GM20431 (cell line): ENCODE data around the gene CERS2.

Source experiments
- in situ Hi-C: fragments of 300-500 bp; cut with MseI, MboI; formaldehyde crosslinking; loops from one replicate; pipeline ENCODE4 v1.15.0; 2020; ENCODE audit warnings: low sequenced_read_pairs; ENCODE audit not compliant: unreplicated experiment

The CERS2 gene

GRCh38 chr1:150974580-150975478 is at the start of gene CERS2:
CERS2 (minus strand) TSS chr1:150974835; CDS start chr1:150969090, 5,745 bp downstream.
- in situ Hi-C loops = no loop called here

DNA sequence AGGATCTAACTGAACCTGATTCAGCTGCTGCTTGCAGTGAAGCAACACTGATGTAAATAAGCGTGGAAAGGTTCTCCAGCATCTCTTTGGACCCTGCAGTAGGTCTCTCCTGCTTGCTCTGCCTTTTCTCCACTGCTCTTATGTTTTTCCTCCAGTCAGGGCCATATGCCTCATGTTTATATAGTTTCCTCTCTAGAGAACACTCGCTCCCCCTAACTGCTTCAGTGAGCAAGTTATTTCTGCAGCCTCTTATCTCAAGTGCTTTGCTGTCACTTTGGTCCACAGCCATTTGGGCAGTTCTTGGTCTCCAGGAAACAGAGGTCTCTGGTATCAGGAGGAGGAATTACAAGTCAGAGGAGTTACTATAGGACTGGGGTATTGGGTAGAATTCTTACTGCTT is 38.9 kb upstream of the CERS2 start:
- in situ Hi-C loops = no loop called here

DNA sequence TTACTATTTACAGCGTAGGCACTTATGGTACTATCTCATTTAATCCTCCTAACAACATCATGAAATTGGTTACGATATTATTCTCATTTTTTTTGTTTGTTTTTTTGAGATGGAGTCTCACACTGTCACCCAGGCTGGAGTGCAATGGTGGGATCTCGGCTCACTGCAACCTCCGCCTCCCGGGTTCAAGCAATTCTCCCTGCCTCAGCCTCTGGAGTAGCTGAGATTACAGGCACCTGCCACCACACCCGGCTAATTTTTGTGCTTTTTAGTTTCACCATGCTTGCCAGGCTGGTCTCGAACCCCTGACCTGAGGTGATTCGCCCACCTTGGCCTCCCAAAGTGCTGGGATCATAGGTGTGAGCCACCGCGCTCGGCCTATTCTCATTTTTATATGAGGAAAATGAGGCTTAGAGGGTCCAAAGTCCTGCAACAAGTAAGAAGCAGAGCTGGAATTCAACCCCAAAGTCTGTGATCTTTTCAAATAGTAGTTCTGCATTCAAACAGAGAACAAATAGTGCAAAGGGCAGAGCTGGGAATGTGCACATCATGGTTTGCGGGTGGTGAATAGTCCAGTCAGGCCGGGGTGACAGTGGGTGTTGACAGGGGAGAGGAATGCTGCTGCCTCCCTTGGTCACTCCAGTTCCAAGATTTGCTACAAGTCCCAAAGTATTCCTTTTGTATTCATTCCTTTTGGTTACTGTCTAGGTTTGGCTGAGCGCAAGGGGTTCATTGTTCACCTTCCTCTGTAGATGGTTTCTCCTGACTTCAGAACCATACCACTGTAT is 38.2 kb upstream of the CERS2 start:
- in situ Hi-C loops = no loop called here

- in situ Hi-C loops = no loop called here
Observed at GRCh38 chr1:151011154-151011850, 36.7 kb upstream of the CERS2 start.

GRCh38 chr1:151010346-151010726 is 35.7 kb upstream of the CERS2 start:
- in situ Hi-C loops = no loop called here

DNA sequence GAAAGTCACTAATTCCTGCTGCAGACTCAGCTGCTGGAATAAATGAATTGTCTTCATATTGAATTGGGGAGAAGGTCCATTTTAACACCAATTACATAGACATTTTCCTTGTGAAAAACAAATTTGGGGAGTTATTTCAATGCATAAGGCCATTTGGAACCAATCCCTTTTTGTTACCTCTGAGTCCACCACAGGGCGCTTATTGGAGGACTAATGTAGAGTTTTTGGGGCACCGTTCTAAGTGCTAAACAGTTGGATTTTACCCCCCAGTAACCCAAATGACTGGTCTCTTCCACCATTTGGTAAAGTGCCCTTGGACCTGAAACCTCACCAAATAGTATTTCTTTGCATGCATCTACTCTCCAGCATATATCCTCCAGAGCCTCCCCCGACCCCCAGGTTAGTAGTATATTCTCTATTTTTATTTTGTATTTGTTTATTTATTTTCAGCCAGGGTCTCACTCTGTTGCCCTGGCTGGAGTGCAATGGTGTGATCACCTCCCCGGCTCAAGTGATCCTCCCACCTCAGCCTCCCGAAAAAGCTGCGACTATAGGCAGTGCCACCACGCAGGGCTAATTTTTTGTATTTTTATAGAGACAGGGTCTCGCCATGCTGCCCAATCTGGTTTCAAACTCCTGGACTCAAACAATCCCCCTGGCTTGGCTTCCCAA is 35.2 kb upstream of the CERS2 start:
- in situ Hi-C loops = no loop called here

DNA sequence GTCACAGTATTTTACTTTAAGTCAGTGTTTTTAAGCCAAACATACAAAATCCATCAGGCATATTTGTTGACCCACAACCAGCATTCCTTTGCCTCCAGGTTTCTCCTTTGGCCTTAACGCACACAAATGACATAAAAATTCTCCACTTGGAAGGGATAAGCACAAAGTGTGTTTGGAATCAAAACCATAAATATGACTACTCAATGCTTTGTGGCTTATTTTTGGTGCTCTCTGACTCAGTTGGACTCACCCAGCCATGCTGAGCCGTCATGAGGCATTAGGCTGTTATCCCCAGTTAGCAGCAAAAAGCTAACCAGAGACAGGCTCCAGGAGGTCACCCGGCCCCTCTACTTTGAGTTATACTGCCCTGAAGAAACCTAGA is 34.6 kb upstream of the CERS2 start:
- in situ Hi-C loops = no loop called here

DNA sequence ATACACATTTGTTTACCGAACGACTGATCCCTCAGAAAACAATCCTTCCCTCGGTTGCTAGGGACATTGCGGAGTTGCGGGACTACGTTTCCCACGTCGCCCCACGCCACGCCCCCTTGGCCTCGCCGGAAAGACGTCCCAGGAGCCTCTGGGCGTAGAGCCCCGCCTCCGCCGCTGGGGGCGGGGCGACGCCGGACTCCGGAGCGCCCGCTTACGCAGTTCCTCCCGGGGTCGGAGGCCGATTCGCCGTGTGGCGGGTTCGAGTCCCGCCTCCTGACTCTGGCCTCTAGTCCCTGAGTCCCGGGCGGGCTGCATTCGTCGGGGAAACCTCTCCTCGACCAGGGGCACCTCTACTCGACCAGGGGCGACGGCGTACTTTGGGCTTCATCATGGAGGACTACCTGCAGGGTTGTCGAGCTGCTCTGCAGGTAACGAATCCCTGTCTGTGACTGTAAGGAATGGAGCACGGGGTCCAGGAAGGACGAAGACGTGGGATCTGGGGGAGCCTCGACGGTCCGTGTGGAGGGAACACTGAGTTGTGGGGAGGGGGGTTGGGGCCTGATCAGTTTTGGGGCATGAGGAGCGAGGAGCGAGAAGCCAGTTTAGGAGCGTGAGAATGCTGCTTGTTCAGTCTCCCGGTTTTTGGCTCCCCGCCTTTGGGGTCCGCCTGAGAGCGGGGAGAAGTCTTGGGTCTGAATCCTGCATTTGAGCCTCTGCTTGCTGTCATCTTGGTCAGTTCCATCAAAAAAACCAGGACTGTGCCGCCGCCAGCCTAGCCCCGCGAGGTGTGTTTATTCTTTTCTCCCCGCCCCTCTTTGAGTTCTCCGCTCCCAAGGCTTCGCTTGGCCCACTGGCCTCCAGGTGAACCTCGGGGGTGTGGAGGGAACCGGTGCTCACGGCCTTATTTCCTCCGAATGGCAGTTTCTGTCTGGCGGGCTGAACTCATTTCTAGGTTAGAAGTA is 33.9 kb upstream of the CERS2 start, which contains the start of gene PRUNE1:
PRUNE1 (plus strand) TSS at position 206 of the 962 bp plus-strand sequence; CDS start at position 390, 184 bp downstream.
- in situ Hi-C loops = no loop called here

DNA sequence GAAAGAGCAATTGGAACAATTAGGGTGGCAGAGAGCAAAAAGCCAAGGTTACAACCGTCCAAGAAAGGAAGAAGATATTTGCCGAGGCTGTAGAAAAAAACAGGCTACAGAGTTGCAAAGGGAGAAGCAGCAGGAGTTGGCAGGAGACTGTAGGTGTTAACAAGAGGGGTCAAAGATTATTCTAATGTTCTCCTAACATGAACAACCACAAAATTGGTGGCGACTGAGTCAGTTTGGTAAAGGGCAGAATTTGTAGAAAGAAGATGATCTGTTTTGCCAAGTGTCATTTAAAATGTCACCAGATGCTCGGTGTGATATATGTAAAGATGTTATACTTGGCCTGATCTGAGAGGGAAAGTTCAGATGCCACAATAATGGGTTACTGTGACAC is 33.2 kb upstream of the CERS2 start:
- in situ Hi-C loops = no loop called here

DNA sequence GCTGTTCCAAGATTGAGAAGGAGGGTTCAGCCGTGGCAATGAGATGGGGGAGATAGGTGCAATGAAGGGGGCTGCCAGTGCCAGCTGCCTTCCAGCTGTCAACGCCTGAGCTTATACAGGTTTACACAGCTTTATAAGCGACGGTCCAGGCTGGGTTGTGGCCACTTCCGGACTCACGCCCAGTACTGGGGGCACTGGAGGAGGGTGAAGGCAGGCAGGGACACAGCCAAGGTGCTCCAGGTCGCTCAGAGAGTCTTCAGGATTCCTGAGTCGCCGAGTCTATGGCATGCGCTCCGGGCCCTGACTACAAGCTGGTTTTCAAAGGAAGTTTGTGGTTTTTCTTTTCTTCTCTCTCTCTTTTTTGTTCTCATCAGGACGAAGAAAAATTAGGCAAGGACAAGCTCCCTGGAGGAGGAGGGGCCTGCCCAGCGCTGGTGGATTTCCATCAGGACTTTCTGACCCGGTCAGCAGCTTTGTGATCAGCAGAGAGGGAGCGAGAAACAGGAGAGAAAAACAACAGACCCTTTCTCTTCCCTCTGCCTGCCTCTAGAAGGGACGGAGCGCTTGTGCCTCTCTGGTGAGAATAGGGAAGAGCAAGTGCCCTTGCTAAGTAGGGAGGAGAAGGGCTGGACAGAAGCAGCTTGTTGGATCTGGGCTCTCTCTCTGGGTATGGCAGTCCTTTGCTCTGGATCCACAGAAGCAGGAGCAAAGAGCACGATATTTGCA is 31.9 kb upstream of the CERS2 start, which contains the start of gene MINDY1:
MINDY1 (minus strand) TSS at position 576 of the 726 bp plus-strand sequence. CDS start 4,285 bp downstream, outside the sequence.
- in situ Hi-C loops = no loop called here

GRCh38 chr1:151005729-151006319 is 31.2 kb upstream of the CERS2 start:
- in situ Hi-C loops = no loop called here

DNA sequence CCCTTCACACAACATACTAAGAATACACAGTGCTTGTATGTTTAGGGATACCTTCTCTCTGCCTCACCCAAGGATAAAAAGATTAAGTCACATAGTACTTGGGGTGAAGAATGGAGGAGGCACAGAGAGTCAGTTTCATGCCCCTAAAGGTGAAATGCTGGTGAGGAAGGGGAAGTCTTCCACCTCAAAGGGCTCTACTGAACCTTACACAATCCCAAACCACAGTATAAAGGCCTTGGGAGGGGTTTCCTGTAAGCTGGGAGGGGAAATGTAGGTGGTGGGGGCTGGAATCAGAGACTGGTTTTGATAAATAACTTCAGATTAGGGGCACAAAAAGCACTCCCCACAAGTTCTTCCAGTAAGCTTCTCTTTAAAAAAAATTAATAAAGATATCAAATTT is 28.5 kb upstream of the CERS2 start:
- in situ Hi-C loops = no loop called here

DNA sequence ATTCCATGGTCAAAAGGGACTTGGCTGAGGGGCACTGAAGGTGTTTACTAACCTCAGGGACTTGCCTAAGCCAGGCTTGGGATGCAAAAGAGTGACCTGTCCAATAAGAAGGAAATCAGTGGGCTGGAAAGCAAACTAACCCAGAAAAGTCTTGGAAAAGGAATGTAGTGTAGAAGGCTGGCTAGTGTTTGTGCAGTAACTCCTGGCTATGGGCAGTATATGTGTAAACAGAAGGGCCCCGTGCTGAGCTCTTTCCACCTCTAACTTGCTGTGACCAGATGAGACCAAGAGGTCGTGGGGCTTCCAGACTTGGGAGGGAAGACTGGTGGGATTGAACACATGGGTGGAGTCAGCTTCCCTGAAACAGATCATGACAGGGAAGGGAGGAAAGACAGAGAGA is 28.0 kb upstream of the CERS2 start:
- in situ Hi-C loops = no loop called here

DNA sequence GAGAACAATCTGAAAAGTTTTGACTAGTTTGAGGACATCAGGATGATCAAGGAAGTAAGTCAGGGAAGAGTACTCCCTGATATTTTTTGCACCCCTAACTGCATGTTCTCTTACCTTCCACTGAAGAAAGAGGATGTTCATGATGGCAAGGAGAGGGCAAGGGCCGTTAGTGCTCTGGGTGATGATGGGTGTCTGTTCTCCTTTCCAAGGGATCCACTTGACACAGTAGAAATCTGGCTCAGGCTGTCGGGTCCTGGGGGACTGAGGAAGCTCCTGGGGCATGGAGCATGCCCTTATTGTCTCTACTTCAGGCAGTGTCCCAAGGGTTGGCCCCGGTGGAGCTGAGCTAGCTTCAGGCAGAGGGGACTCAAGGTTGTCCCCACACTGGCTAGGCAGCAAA is 27.4 kb upstream of the CERS2 start:
- in situ Hi-C loops = no loop called here

- in situ Hi-C loops = no loop called here
Observed at GRCh38 chr1:151001602-151002001, 27.0 kb upstream of the CERS2 start.

DNA sequence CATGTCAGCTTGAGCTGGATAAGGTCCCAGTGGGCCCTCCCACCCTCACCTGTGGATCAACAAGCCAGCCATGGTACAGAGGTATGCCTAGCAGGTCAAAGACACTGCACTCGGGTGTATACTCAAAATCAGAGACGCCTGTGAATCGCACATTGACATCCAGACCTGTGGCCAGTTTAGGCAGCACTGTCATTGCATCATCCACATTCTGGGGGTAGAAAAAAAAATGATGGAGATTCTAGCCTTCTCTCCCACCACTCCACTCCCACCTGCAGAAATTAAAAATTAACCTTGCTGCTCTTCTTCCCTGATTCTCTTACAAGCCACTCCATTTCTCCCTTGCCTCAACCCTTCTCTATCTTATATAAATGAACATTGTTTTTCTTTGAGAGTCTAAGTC is 25.8 kb upstream of the CERS2 start:
- in situ Hi-C loops = no loop called here

DNA sequence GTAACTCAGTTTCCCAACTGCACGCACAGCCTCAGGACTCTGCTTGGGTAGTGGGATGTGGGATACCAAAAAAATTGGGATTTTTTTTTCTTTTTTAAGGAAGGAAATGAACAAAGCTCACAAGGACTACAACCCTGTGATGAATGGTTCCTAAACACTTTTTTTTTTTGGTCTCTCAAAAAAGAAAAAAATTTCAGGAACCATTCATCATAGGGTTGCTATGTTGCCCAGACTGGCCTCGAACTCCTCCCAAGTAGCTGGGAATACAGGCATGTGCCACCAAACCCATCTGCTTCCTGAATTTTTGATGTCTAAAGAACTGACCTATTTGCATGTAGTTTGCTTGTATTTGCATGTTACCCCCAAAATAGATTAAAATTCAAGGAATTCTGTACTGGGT is 25.3 kb upstream of the CERS2 start:
- in situ Hi-C loops = no loop called here
